Measurements from ENCODE around the gene UFC1. TPM values are rescaled to one million over a fixed set of nuclear protein-coding genes. Genes with fewer than 3 reads are reported as not detected.

The UFC1 gene
- total RNA-seq, 2 donors from 2014 or later, result 91.4 to 97.9 TPM

DNA sequence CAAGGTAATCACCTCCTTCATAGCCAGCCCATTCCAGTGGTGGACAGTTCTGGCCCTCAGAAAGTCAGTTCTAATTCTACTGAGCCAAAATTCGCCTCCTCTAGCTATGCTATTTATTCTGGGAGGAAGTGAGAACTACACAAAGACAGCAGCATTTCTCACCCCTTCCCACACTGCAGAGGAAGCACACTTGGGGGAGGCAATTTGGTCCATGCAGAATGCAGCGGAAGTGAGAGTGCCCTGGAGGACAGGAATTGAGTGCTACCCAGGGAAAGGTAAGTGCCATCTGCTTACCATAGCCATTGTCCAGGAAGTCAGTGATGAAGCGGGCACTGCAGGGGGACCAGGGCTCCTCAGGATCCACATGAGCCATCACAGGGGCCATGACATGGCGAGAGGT, 41.4 kb downstream of the UFC1 start:
- peaks cover 26% of the 10 kb centered on the region for H3K4me1 Mint-ChIP-seq (ENCODE audit: low read depth)
- H3K27me3 Mint-ChIP-seq (ENCODE audit: low read depth), result no peaks in the 10 kb centered on the region
- no peaks in the 10 kb centered on the region for H3K36me3 Mint-ChIP-seq (ENCODE audit: insufficient read depth in 2 of 2)
- H3K4me3 Mint-ChIP-seq, result no peak overlapping the region
- DNase-seq (no peak), ATAC-seq (replicated peaks in 1 of 2) (no peak)
- peak overlapping the region; percentile 17 for H3K27ac Mint-ChIP-seq
- H3K9me3 Mint-ChIP-seq, result no peaks in the 10 kb centered on the region

DNA sequence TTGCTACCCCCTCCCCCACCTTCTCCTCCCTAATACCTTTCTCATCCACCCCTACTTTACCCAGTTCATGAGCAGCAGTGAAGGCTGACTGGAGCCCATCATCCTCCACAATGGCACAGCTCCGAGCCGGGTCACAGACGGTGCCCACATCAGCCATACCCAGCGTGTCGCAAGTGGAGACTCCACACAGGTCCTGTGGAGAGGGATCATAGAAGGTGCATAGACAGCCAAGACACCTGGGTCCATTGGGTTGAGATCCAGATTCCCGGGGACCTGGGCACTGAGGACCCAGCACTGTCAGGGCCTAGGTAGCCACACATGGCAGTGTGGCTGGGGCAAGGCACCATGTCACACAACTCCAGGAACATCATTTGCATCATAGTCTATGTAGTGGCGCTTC, 42.3 kb downstream of the UFC1 start:
- Mint-ChIP-seq H3K27ac (no peak overlapping the region), H3K27me3 (ENCODE audit: low read depth) (no peaks in the 10 kb centered on the region), H3K36me3 (ENCODE audit: insufficient read depth in 2 of 2) (no peaks in the 10 kb centered on the region), H3K4me1 (ENCODE audit: low read depth) (peaks cover 35% of the 10 kb centered on the region), H3K4me3 (no peak overlapping the region), H3K9me3 (no peaks in the 10 kb centered on the region)
- DNase-seq (no peak), ATAC-seq (replicated peaks in 1 of 2) (no peak)

- Mint-ChIP-seq H3K27ac (no peak overlapping the region), H3K27me3 (ENCODE audit: low read depth) (no peaks in the 10 kb centered on the region), H3K4me3 (no peak overlapping the region), H3K36me3 (ENCODE audit: insufficient read depth in 2 of 2) (no peaks in the 10 kb centered on the region), H3K9me3 (no peaks in the 10 kb centered on the region), H3K4me1 (ENCODE audit: low read depth) (peaks cover 42% of the 10 kb centered on the region)
- ATAC-seq (replicated peaks in 1 of 2) (no peak), DNase-seq (no peak)
These were observed 43.0 kb downstream of the UFC1 start for GRCh38 chr1:161196521-161197451.

GRCh38 chr1:161197560-161198193, 43.9 kb downstream of the UFC1 start:
- H3K36me3 Mint-ChIP-seq (ENCODE audit: insufficient read depth in 2 of 2), result peaks cover 0 to 3% of the 10 kb centered on the region in 2 donors
- H3K27me3 Mint-ChIP-seq (ENCODE audit: low read depth), result no peaks in the 10 kb centered on the region
- H3K9me3 Mint-ChIP-seq, result no peaks in the 10 kb centered on the region
- no peak overlapping the region for H3K4me3 Mint-ChIP-seq
- DNase-seq (no peak), ATAC-seq (replicated peaks in 1 of 2) (no peak)
- no peak overlapping the region for H3K27ac Mint-ChIP-seq
- H3K4me1 Mint-ChIP-seq (ENCODE audit: low read depth), result peaks cover 42% of the 10 kb centered on the region

- Mint-ChIP-seq H3K9me3 (no peaks in the 10 kb centered on the region), H3K27ac (no peak overlapping the region), H3K4me1 (ENCODE audit: low read depth) (peaks cover 44% of the 10 kb centered on the region), H3K36me3 (ENCODE audit: insufficient read depth in 2 of 2) (peaks cover 0 to 3% of the 10 kb centered on the region in 2 donors), H3K4me3 (no peak overlapping the region), H3K27me3 (ENCODE audit: low read depth) (no peaks in the 10 kb centered on the region)
- ATAC-seq (replicated peaks in 1 of 2) (no peak), DNase-seq (no peak)
These were observed 44.6 kb downstream of the UFC1 start for GRCh38 chr1:161198194-161198896.

GRCh38 chr1:161198897-161199431, 45.2 kb downstream of the UFC1 start, which contains the start of gene ADAMTS4:
Gene ADAMTS4, minus strand, starts transcription at chr1:161199054. Its CDS starts 427 bp downstream, at chr1:161198627.
- peaks cover under 1 to 3% of the 10 kb centered on the region in 2 donors for H3K36me3 Mint-ChIP-seq (ENCODE audit: insufficient read depth in 2 of 2)
- peak within 1 kb of the TSS; percentile 87 to 96 for H3K4me3 Mint-ChIP-seq
- peak within 1 kb of the TSS; percentile 49 for H3K27ac Mint-ChIP-seq
- no peaks in the 10 kb centered on the region for H3K9me3 Mint-ChIP-seq
- ATAC-seq (replicated peaks in 1 of 2) (no peak), DNase-seq (no peak)
- peaks cover 50% of the 10 kb centered on the region for H3K4me1 Mint-ChIP-seq (ENCODE audit: low read depth)
- no peaks in the 10 kb centered on the region for H3K27me3 Mint-ChIP-seq (ENCODE audit: low read depth)

- DNase-seq (no peak), ATAC-seq (replicated peaks in 1 of 2) (no peak)
- Mint-ChIP-seq H3K36me3 (ENCODE audit: insufficient read depth in 2 of 2) (peaks cover 7 to 8% of the 10 kb centered on the region in 2 donors), H3K27ac (peak overlapping the region; percentile 97), H3K4me3 (peak overlapping the region; percentile 87 to 96), H3K9me3 (no peaks in the 10 kb centered on the region), H3K27me3 (ENCODE audit: low read depth) (no peaks in the 10 kb centered on the region), H3K4me1 (ENCODE audit: low read depth) (peaks cover 56% of the 10 kb centered on the region)
These were observed 45.8 kb downstream of the UFC1 start for GRCh38 chr1:161199506-161200139.

GRCh38 chr1:161200421-161200991, 46.7 kb downstream of the UFC1 start:
- DNase-seq, result no peak
- peak overlapping the region; percentile 97 for H3K27ac Mint-ChIP-seq
- H3K36me3 Mint-ChIP-seq (ENCODE audit: insufficient read depth in 2 of 2), result peaks cover 7 to 8% of the 10 kb centered on the region in 2 donors
- ATAC-seq (replicated peaks in 1 of 2), result peak in 1 of 2 donors; percentile 24
- peak overlapping the region; percentile 87 to 96 for H3K4me3 Mint-ChIP-seq
- H3K9me3 Mint-ChIP-seq, result no peaks in the 10 kb centered on the region
- no peaks in the 10 kb centered on the region for H3K27me3 Mint-ChIP-seq (ENCODE audit: low read depth)
- peaks cover 55% of the 10 kb centered on the region for H3K4me1 Mint-ChIP-seq (ENCODE audit: low read depth)

GRCh38 chr1:161200992-161201835, 47.4 kb downstream of the UFC1 start:
- Mint-ChIP-seq H3K4me1 (ENCODE audit: low read depth) (peaks cover 57% of the 10 kb centered on the region), H3K36me3 (ENCODE audit: insufficient read depth in 2 of 2) (peaks cover 10% of the 10 kb centered on the region in 2 donors), H3K4me3 (peak overlapping the region; percentile 87 to 96), H3K27ac (peak overlapping the region; percentile 97), H3K27me3 (ENCODE audit: low read depth) (no peaks in the 10 kb centered on the region), H3K9me3 (no peaks in the 10 kb centered on the region)
- DNase-seq (no peak), ATAC-seq (replicated peaks in 1 of 2) (no peak)

- DNase-seq (peak; percentile 93 to 96), ATAC-seq (replicated peaks in 1 of 2) (peak; percentile 98 to 99)
- Mint-ChIP-seq H3K27me3 (ENCODE audit: low read depth) (no peaks in the 10 kb centered on the region), H3K9me3 (no peaks in the 10 kb centered on the region), H3K4me3 (peak within 1 kb of the TSS; percentile 87 to 96), H3K36me3 (ENCODE audit: insufficient read depth in 2 of 2) (peaks cover 10 to 12% of the 10 kb centered on the region in 2 donors), H3K4me1 (ENCODE audit: low read depth) (peaks cover 63% of the 10 kb centered on the region), H3K27ac (peak within 1 kb of the TSS; percentile 97)
These were observed 48.3 kb downstream of the UFC1 start, which contains the start of gene NDUFS2 for GRCh38 chr1:161201836-161202712. Gene NDUFS2, plus strand, starts transcription at chr1:161202367. Its CDS starts 19 bp downstream, at chr1:161202386.
